Mucosa of descending colon (tissue), 3 donors: ENCODE results near the gene SAFB2. TPM values are rescaled to one million over a fixed set of nuclear protein-coding genes. Genes with fewer than 3 reads are reported as not detected.

ENCODE experiments used
- ATAC-seq: fragments of 200-7000 bp; cut with Tn5 transposase; one replicate; pipeline ENCODE4 v1.9.1; 2020; ENCODE audit warnings: mild to moderate bottlenecking, moderate library complexity
- DNase-seq, 3 donors: peaks; one replicate each; pipeline ENCODE4 v3.0.0-alpha.2; 2020
- H3K36me3 ChIP-seq: fragments of 200-600 bp; one replicate; pipeline ENCODE4 v1.8.0; 2021; ENCODE audit warnings: low read depth, mild to moderate bottlenecking
- H3K4me1 ChIP-seq: fragments of 200-600 bp; one replicate; pipeline ENCODE4 v1.8.0; 2021; ENCODE audit warnings: low read depth, mild to moderate bottlenecking
- H3K4me3 ChIP-seq: fragments of 200-600 bp; one replicate; pipeline ENCODE4 v1.8.0; 2021; ENCODE audit warnings: mild to moderate bottlenecking
- H3K9me3 ChIP-seq: fragments of 200-600 bp; one replicate; pipeline ENCODE4 v1.8.0; 2021; ENCODE audit warnings: mild to moderate bottlenecking
- intact Hi-C, 2 donors: fragments of 100-400 bp; cut with DNase I in 1 of 2; cut with micrococcal nuclease in 1 of 2; formaldehyde crosslinking; loops; one replicate each; pipeline versions ENCODE4 v1.11.0 to v1.11.1; 2022; cut with DNase I, micrococcal nuclease
- total RNA-seq, 3 donors: library from RNA; stranded (reverse); fragmentation: NEBNext Ultra II Directional in 2 of 3; extraction: Animal tissue kit (Norgen Biotek cat#: 25700) in 2 of 3; gene quantifications; one replicate each; pipeline versions ENCODE4 v1.2.1 to v1.2.4, GENCODE V29; 2021 to 2023
- TF ChIP-seq, protein P1 (sequence below): fragments of 200-600 bp; IDR thresholded peaks from one replicate; pipeline ENCODE4 v1.8.0; 2022; ENCODE audit warnings: antibody characterized with exemption, mild to moderate bottlenecking
- donor health status: DM: no; HTN: no; CAD: no; lungs with moderate emphysema.
- donor health status: DM: no; HTN: no; CAD: no.
- donor health status: DM: no; HTN: yes; CAD: no.

The SAFB2 gene
- total RNA-seq, 3 donors from 2014 or later, result 66.7 to 122 (median 102) TPM

DNA sequence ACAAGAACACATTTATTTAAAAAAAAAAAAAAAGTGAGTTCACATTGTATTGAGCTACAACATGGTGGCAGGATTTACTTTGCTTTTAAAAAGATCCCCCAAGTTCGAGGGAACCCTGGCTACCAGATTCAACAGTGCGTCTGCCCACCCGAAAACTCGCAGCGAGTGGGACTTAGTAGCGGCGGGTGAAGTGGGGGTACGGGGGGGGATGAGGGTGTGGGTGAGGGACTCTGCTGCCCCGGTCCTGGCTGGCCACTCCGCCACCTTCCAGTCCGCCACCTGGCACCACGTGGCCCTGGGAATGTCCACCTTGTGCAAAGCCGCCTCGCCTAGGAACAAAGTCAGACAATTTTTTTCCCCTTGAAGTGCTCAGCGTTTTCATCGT lies 35.5 kb downstream of the SAFB2 start:
- no peak overlapping the region for H3K4me3 ChIP-seq
- DNase-seq, result no peak
- H3K9me3 ChIP-seq, result no peaks in the 10 kb centered on the region
- peaks cover 14% of the 10 kb centered on the region for H3K36me3 ChIP-seq
- no peak for ATAC-seq
- intact Hi-C loops, result no loop called here
- TF ChIP-seq, protein P1, sequence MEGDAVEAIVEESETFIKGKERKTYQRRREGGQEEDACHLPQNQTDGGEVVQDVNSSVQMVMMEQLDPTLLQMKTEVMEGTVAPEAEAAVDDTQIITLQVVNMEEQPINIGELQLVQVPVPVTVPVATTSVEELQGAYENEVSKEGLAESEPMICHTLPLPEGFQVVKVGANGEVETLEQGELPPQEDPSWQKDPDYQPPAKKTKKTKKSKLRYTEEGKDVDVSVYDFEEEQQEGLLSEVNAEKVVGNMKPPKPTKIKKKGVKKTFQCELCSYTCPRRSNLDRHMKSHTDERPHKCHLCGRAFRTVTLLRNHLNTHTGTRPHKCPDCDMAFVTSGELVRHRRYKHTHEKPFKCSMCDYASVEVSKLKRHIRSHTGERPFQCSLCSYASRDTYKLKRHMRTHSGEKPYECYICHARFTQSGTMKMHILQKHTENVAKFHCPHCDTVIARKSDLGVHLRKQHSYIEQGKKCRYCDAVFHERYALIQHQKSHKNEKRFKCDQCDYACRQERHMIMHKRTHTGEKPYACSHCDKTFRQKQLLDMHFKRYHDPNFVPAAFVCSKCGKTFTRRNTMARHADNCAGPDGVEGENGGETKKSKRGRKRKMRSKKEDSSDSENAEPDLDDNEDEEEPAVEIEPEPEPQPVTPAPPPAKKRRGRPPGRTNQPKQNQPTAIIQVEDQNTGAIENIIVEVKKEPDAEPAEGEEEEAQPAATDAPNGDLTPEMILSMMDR, result no peak
- no peaks in the 10 kb centered on the region for H3K4me1 ChIP-seq

DNA sequence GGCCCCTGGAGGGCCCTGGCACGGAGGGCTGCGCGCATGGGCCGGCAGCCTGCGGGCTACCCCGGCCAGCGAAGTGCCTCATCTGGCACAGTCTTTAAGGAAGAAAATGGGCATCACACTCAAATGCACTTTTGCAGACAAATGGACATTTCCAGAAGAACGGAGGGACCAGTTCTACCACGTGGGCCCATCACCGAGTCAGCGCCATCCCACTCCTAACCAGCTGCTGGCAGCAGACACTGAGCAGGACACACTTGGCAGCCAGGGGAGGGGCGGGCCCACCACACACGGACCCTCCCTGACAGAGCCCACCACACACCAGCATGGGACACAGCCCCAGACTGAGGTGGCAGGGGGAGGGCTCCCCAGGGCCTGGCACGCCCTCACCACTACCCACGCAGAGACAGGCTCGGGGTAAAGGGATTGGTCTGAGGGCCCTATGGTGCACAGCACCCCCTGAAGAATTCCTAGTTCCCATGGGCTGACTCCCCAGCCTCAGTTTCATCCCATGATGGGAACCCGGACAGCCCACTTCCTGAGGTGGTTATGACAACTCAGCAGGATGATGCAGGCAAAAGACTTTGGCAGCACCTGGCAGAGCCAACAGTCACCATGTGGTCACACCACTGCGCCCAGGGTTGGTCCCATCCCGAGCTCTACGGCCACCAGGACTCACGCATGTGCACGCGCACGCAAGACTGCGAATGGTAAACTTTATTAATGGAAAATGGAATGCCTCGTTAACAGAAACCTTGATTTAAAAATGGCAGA lies 36.1 kb downstream of the SAFB2 start:
- no peaks in the 10 kb centered on the region for H3K4me1 ChIP-seq
- intact Hi-C loops, result no loop called here
- TF ChIP-seq, protein P1, result no peak
- peaks cover 14% of the 10 kb centered on the region for H3K36me3 ChIP-seq
- H3K9me3 ChIP-seq, result no peaks in the 10 kb centered on the region
- DNase-seq (no peak), ATAC-seq (peak; percentile 4)
- H3K4me3 ChIP-seq, result no peak overlapping the region

DNA sequence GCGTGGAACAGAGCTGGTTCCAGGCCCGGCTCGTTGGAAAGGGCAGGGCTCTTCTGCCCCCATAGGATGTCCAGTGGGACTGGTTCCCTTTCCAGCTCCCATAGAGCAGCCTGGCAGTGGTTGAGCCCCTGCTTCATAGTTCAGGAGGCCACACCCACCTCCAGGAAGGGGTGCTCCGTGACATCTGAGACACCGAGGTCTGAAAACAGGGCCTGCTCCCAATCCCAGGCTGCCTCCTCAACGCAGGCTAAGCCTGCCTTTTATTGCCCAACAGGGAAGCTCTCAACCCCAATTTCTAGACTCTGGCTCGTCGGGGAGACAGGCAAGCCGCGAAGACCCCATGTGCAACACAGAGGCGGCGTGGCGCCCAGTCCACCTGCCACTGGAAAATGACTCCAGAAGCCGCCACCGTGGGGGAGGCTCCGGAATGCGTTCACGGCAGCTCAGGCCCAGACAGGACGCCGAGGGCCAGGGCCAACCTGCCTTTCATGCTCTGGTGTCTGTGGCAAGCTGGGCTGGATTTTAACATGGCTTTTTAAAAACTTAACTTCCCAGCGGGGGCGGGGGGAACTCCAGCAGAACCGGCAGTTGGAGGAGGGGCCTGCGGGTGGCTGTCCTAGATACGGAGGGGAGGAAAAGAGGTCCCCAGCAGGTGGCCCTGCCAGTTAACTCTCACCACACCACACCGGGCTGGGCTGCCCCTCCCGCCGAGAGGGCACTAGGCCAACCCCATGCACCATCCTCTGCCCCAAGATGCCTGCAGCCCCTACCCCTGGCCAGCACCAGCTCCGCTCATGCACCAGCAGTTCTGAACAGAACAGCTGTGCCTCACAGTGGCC lies 36.9 kb downstream of the SAFB2 start:
- TF ChIP-seq, protein P1, result no peak
- H3K9me3 ChIP-seq, result no peaks in the 10 kb centered on the region
- peak; percentile 14 for ATAC-seq
- DNase-seq, result no peak
- H3K4me1 ChIP-seq, result no peaks in the 10 kb centered on the region
- intact Hi-C loops, result no loop called here
- peaks cover 12% of the 10 kb centered on the region for H3K36me3 ChIP-seq
- no peak overlapping the region for H3K4me3 ChIP-seq

DNA sequence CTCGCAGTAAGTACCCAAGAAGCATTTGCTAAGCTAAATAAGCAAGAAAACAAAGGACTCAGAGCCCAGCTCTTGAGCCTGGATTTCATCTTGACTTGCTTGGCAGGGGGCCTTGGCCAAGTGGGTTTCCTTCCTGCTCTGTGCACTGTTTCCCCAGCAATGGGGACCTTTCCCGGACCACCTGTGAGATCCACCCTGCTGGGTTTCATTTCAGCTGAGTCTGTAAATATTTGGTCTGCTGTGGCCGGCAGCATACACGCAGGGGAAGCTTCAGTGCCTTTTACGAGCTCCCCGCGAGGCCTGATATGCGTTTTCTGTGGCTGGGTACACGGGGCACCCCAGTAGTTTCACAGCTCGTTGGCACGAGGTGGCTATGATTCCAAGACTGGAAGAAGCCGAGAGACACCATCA lies 42.4 kb downstream of the SAFB2 start:
- H3K36me3 ChIP-seq, result no peaks in the 10 kb centered on the region
- H3K4me1 ChIP-seq, result no peaks in the 10 kb centered on the region
- no peak overlapping the region for H3K4me3 ChIP-seq
- ATAC-seq, result no peak
- TF ChIP-seq, protein P1, result no peak
- DNase-seq, result no peak
- H3K9me3 ChIP-seq, result no peaks in the 10 kb centered on the region
- intact Hi-C loops, result no loop called here

DNA sequence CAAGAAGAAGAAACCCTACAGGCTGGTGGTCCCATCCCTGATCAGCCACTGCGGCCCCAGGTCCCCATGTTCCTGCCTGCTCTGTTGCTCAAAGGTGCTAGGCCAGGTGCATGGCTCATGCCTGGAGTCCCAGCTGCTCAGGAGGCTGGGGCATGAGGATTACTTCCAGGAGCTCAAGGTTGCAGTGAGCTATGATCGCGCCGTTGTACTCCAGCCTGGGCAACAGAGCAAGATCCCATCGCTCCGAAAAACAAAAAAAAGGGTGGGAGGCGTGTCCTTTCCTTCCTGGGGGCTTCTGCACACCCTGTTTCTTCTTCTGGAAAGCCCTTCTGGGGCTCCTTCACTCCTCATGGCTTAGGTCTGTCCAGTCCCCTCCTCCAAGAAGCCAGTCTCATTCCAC lies 42.9 kb downstream of the SAFB2 start:
- intact Hi-C loops, result no loop called here
- Histone ChIP-seq H3K9me3 (no peaks in the 10 kb centered on the region), H3K4me3 (no peak overlapping the region), H3K36me3 (no peaks in the 10 kb centered on the region), H3K4me1 (no peaks in the 10 kb centered on the region)
- ATAC-seq (no peak), DNase-seq (no peak)
- TF ChIP-seq, protein P1, result no peak
